Activated gamma-delta T cell (primary cell): ENCODE measurements around the gene MAPK1.
"Not testable (repeated sequence)": the region's sequence is repeated elsewhere in the genome, so short reads cannot be mapped to it uniquely, and the experiment has no call there.

Experiments
- DNase-seq: peaks from one replicate; lab custom pipeline; 2025; lab: John Stamatoyannopoulos, UW

The MAPK1 gene

DNA sequence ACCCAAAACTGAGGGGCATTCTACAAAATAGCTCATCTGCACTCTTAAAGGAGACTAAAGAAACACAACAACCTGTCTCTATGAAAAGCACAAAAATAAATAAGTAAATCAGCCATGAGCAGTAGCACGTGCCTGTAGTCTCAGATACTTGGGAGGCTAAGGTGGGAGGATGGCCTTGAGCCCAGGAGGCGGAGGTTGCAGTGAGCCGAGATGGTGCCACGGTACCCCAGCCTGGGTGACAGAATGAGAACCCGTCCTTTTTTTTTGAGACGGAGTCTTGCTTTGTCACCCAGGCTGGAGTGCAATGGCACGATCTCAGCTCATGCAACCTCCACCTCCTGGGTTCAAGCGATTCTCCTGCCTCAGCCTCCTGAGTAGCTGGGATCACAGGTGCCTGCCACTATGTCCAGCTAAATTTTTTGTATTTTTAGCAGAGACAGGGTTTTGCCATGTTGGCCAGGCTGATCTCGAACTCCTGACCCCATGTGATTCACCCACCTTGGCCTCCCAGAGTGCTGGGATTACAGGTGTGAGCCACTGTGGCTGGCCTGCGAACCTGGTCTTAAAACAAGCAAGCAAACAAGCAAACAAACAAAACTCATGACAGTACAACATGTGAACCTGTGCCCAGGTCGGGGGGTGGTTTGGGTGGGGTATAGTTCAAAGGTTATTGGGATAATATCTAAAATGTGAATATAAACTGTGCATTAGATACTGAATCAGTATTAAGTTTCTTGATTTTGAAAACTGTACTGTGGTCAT is 76.4 kb downstream of the MAPK1 start:
- DNase-seq, result not testable (repeated sequence)

DNA sequence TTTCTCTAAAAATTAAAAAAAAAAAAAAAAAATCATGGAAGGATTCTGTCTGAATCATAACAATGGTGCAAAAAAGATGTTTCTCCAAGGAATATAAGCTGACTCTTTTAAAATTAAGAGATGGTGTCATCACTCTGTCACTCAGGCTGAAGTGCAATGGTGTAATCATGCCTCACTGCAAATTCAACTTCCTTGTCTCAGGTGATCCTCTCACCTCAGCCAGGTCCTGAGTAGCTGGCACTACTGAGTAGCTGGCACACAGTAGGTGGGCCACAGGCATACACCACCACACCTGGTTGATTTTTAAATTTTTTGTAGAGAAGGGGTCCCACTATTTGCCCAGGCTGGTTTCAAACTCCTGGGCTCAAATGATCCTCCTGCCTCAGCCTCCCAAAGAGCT is 77.1 kb downstream of the MAPK1 start:
- no peak for DNase-seq

DNA sequence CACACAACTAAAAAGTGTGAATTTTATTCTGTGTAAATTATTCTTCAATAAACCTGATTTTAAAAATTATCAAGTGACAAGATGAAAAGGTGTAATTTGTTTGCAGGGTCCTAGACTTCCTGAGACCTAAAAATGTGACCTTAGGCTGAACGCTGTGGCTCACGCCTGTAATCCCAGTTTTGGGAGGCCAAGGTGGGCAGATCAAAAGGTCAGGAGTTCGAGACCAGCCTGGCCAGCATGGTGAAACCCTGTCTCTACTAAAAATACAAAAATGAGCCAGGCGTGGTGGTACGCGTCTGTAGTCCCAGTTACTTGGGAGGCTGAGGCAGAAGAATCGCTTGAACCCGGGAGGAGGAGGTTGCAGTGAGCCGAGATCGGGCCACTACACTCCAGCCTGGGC is 79.9 kb downstream of the MAPK1 start:
- DNase-seq, result not testable (repeated sequence)

DNA sequence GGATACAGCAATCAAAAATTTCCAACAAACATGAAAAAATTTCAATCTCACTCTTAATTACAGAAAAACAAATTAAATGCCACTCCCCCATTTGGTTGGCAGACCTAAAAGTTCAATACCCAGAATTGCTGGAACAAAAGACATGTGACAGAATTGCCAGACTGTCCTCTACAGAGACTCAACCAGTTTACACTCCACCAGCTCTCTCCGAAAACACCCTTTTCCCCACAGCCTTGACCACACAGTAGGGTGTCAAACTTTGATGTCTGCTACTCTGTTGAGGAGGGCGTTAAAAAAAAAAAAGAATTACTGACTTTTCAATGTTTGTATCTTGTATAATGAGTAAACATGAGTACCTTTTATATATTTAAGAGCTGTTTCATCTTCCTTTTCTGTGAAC is 87.2 kb downstream of the MAPK1 start:
- DNase-seq, result no peak

DNA sequence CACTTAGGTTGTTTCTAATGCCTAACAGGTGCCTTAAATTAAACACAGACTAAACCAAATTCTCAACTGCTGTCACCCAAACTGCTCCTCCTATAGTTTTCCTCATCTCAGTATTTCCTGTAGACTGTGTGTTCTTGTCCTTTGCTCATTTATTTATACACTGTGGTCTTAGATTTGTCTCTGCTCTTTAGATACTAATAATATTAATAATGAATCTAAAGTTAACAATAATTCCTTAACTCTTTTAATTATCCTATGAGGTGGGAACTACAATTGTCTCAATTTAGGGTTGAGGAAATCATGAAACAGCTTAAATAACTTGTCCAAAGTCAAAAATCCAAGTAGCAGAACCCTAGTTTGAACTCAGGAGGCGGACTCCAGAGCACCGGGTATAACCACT is 88.0 kb downstream of the MAPK1 start:
- no peak for DNase-seq

DNA sequence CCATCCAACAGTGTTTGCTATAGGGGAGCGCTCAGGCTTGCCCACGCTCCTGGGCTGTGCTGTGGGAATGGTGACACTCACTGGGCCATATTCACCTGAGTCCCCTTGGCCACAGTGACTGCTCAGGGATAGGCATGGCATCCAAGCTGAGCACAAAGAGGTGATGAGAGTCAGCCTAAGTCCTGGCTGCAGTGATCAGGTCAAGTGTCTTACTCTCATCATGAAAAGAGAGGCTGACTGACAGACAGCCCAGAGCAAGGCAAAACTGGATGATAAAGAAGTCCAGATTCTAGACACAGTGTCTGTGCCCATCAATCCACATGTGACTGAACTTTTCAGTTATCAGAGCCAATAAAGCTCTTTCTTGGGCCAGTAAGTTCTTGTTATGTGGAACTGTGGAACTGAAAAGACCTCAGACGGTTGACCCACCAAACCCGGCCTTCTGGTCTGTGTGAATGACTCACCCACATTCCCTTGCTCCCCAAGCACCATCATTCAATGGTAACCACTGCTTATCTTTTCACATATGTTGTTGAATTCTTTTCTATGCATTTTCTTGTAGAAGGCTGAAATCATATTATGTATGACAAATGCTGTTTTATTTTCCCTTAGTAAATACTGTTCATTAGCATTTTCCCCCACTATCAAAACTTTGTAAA is 88.6 kb downstream of the MAPK1 start:
- no peak for DNase-seq

DNA sequence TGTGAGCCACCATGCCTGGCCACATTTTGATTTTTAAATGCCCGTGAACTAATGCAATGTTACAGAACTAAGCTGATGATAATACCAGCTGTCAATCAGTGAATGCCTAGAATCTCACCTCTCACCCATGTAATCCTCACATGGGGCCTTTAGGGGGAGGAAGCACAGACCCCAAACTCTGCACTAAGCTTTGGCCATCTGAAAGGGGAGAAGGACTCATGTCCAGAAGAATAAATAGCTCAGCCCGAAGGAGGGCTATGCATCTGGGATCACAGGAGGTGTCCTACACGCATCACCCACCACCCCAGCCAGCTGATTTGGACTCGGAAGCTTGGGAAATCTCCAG is 95.8 kb downstream of the MAPK1 start:
- DNase-seq, result no peak

DNA sequence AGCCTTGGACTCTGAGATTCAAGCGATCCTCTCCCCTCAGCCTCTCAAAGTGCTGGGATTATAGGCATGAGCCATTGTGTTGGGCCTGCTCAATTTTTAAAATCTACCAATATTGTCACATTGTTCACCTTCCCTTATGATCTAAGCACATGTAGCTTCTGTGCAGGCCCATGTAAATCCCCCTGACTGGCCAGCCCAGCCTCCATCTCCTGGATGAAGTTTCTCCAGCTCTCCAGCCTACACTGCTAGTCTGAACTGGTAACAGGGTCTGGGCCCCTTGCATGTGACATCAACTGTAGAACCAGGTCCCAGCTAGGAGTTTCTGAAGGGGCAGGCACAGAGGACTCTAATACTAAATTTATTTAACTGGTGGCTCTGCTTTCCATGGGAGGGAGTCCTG is 99.0 kb downstream of the MAPK1 start:
- DNase-seq, result no peak

DNA sequence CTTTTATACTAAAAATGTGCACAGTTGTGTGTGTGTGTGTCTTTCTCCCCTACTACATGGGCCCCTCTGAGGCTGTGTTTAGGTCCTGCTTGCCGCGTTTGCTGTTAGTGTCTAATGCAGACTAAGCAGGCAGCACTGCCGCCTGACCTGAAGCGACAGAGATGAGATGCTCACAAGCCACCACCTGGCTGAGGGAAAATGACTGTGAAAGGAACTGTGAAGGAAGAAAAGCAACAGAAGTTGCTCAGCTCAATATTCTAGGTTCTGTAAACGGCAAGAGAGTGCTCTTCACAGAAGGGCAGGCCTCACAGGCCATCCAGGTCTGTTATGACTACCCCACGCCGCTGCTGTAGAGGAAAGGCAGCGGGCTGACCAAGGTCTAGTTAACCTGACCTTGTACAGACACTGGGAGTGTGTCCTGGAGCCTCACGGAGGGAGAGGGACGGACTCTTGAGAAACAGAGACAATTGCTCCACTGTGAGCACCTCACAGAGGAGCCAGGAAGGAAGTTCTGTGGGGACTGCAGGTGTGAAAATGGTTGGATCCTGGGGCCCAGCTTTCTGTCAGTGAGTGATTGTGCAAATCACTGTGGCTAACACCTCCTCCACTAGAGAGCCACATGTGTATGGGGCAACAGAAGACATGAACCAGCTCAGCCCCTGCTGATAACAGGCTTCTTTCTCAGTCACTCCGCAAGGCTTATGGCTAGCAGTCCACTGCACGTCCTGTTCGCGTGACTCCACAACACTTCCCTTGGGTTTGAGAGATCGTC is 100.6 kb downstream of the MAPK1 start:
- DNase-seq, result no peak

DNA sequence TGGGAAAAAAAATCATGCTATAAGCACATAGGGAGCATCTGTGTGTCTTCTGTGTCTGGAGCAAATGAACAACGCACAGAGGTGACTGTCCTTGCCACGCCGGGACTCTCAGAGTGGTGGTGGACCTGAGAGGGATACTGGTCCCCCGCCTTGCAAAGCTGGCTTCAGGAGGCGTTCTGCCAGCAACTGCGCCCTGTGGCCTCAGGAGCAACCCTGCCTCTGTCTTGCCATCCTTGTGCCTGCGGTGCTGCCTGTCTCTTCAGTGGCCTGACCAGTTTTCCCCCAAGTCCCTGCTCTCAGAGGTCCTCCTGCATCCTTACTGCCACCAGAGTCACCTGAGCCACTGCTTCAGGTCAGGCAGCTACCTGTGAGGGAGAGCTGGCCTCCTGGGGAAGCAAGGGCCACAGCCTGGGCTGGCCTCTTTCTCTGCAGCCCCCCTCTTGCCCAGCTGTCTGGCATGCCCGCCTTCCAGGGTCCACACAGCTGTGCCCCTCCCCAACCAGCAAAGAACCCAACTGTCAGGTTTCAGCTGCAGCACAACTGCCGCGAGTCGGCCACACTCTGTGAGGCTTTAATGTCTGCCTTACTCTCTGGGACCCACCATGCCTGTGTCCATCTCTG is 101.4 kb downstream of the MAPK1 start:
- DNase-seq, result no peak

DNA sequence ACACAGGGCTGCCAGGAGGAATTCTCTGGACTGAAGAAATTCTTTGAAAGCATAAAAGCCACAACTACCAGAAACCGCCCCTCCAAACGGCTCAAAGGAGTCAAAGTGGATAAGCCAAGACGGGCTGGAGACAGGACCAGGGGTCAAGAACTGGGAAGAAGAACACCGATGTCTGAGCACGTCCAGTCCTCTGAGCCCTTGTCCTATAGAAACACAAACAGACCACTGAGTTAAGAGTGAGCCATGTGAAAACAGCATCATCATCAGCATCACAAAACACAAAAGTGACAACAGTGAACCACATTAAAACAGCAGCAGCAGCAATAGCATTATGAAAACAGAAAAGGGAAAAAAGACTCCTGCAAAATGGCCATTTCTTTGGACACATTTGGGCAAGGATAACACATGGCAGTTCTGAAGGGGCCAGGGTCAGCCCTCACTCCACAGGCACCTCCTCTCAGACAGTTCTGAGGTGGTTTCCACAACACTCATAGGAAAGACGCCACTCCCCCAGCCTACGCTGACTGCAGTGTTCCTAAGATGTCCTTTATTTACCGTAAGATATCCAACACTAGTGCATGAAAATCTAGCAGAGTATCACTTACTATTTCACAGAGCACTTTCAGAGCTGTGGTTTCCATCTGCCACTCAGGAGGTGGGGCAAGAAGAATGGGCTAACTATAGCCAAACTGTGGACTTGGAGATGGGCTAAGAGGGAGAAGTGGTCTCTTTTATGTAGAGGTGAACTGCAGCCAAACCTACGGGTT is 103.2 kb downstream of the MAPK1 start:
- DNase-seq, result no peak

DNA sequence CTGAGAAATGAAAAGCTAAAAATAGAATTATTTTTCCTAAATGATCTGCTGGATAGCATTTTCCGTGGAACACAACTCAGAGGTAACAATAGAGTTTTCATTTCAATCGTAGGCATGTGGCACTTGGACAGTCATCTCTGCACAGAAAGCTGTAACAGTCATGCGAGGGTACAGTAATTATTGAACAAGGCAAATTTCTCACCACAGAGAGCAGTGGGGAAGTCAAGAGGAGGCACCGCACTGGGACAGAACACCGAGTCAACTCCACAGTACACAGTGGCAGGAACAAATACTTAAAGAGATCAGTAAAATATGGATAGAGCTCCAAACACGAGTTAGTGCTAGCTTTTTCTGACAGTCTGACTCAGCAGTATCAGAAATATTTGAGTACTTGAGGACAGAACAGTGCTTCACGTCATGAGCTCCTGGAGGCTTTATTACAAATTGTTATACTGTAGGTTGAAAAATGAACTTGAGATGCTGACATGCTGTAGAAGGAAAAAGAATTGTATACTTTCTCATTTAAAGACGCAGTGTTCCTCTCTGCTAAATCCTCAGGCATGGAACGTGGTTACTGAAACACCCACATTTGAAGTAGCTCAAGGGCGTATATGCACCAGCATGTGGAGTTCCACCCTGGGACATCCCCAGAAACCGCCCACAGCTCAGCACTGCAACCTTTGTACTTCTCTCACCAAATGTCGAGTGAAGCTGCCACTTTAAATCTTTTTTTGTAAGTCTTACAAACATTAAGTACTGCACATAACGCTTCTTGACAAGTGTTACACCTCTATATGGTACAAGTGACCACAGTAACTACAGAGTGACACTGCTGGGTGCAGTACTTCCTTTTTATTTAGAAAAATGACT is 104.5 kb downstream of the MAPK1 start:
- DNase-seq, result no peak

DNA sequence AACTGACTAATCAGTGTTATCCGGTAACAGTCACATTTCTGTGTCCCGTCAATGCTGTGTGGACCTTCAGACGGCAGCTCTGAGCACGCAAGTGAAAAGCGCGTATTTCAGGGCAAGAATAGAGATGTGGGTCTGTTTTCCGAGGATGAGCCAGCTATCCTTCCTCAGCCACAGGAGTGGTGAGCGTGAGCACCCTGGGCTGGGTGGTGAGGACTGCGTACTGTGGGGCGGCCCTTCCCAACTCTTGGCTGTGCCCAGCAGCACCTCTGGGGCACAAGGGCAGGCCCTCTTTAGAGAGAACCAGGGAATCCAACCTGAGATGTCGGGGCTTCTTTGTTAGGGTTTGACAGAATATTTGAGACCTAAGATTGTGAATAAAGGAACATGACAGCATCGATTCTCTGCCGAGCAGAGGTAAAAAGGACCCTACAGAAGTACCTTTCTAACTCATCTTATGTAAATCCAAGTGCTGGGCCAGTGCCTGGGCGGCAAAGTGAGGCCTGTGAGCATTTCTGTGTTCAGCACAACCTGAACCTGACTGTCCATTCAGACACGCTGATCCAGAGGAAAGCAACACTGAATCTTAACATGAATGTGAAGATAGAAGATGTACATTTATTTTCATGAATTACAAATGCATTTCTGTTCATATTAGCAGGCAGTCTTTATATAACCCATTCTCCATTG is 105.3 kb downstream of the MAPK1 start:
- DNase-seq, result no peak

DNA sequence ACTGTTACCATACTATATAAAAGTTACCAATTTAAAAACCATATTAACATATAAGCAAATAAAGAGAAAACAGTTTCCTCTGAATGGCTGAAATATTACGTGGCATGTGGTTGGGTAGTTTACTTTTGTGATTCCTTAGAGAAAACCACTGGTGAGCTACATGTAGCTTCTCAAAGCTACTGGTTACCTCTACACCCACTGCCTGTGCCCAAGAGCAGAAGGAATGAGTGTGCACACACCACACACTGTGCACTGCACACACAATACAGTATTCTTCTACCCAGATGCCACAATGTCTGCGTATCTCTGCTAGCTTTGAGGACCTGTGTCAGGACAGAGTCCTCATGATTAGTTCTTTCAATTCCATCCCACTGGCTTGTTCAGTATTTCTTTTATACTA is 106.4 kb downstream of the MAPK1 start:
- no peak for DNase-seq

DNA sequence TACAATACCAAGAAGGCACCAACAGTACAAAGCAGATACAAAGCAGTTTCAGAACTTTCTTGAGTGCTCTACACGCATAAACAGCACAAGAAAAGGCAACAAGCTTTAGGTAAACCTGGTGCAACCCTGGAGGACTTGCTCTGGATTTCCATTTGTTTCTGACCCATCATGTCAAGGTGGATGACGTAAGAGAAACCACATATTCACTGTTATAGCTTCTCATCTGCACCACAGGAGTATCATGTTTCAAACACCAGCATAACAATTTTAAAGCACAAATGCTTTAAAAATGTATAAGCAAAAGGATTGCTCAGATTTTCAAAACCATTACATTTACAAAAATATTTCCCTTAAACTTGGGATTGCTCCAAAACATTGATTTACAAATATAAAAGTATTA is 106.8 kb downstream of the MAPK1 start:
- no peak for DNase-seq

DNA sequence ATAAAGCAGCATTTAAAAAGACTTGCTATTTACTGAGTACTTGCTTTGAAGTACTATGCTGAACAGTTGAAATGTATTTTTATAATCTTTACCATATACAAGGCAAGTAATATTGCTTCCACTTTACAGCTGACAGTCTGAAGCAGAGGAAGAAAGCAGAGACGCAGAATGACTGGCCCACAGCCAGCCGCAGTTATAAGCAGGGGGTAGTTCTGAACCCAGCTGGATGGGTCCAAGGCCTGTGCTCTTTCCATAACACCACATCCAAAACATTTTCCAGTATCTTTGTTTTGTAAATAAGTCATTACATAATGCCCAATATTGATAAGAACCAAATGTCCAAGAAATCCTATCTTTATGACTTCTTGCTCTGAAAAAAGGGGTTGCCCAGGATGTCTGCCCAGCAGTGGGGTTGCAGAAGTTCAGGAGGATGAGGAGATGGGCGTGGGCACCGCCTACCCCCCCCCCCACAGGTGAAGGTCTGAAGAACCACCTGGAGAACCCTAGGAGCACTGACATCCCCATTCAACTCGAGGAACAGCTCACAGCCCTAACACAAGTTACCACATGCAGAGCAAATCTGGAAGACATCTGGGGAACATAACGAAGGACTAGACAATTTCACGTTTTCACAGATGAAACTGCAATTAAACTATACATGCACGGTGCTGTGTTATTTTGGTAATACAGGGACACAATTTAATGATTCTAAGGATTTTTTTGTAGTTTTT is 107.6 kb downstream of the MAPK1 start:
- no peak for DNase-seq

DNA sequence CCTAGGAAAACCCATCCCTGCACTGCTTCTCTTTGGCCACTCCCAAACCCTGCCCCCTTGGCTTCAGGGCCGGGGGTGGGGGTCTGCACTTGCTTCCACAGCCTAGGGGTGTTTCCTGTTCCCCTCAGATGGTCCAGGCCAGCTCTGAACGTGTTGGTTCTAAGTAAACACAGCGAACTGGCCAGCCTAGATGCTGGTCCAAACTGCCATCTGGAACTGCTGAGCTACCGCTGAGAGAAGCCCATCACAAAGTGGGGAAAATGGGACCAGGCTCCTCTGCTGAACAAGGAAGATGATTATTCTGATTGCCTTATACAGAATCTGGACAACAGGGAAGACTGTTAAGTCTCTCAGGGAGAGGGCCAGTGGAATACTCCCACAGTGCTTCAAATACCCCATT is 108.4 kb downstream of the MAPK1 start:
- no peak for DNase-seq

DNA sequence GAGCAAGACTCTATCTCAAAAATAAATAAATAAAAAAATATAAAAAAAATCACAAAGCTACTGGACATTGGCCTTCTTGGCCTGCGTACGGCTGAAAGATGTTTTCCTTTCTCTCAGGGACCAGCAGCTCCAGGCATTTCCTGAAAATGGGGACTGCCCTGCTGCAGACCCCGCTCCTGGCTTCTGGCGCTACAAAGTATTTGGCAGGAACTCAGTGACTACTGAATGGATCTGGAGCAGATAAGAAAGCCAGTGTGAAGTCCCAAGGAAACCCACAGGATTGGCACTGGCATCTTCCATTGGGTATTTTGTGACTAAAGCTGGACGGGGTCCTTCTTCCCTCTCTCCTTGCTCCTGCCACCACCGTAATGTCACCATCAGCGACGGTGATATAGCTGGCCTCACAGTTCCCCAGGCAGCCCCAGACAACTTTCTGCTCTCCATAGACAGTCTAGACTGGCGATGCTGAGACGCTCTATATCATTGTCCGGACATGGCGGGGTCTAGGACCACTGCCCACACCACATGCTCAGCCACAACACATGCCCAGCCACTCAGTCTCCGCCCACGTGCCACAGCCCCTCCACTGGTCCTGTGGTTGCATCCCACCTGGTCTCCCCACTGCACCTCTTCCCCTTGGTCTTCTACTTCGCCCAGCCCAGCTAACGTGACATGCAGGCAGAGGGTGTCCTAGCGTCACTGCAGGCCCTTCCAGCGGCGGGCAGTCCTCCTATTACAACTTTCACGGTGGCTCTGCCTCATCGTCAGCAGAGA is 109.2 kb downstream of the MAPK1 start:
- no peak for DNase-seq

DNA sequence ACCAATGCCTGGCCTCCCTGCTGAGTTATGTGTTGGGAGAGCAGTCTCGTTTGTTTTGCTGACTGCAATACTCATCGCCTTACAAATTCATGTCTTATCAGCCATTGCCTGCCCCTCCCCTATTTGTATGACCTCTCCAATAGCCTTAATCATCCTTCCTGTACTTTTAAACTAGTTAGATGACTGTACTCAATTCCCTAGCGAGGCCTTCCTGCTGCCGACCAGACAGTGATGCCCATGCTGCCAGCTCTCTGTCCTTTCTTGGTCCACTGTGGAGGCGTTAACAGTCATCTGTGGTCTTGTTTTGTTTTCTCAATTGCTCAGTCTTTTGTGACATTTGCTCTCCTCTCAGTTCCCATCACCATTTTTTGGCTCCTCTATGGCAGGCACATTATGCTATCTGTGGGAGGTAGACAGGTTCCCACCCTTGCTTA is 111.6 kb downstream of the MAPK1 start:
- DNase-seq, result no peak
